GM18502 (cell line): ENCODE measurements around the gene SLC37A2.
"Not testable (repeated sequence)": the region's sequence is repeated elsewhere in the genome, so short reads cannot be mapped to it uniquely, and the experiment has no call there.

Source experiments
- ATAC-seq: cut with Tn5 transposase; IDR thresholded peaks from one replicate; pipeline ENCODE4 v1.9.1; 2021; ENCODE audit warnings: mild to moderate bottlenecking; ENCODE audit not compliant: unreplicated experiment, poor library complexity

Gene SLC37A2

DNA sequence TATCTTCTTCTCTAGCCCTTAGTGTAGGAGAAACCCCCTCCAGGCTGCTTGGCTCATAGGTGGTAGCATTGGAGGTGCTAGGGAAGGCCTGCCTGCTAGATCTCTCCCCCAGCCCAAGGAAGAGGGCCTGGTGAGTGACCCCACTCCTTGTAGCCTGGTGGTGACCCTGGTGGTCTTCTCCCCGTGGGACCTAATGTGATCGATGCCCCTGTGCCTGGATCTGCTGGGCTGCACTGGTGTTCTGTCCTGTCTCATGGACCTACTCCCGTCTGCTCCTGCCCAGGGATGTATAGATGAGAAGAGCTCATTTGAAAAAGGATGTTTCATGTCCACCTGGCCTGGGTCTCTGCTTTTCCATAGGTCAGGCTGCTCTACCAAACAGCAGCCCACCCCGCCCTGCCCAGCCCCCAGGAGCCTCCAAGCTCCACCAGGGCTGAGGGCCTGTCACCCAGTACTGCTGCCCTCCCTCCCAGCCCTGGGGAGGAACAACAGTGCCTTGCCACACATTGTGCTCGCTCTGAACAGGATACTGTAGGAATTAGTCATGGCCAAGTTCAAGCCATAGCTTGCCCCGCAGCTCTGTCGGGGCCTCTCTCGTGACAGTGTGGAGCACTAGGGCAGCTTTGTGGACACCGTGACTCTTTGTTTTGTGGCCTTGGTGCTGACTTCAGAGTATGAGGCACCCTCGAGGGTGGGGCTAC is 19.7 kb downstream of the SLC37A2 start:
- no peak for ATAC-seq

DNA sequence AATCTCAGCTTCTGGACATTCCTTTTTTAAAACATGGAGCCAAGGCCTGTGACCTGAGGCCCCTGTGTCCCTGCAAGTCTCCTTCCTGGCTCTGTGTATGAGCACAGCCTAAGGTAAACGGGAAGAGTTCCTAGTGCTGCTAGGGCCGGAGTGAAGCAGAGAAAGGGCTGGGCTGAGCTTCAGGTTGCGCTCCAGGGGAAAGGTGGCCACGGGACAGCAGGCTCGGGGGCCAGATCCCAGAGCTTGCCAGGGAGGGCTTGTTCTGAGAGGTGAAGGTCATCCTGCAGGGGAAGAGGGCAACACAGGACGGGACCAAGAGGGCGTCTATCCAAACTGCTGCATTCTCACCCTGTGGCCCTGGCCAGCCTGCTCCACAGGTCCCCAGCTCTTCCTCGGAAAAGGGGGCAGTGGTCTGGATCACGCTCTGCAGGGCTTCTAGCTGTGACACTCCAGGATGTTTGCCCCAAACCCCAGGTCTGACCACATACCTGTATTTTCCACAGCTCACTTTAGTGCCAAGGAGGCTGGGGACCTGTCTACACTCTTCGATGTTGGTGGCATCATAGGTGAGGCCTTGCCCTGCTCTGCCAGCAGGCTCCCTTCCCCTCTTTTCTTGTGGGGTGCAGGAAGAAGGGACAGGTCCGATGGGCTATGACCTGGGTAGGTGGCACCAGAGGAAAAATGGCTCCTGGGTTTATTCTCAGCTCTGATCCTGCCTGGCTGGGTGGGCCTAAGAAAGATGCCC is 20.4 kb downstream of the SLC37A2 start:
- ATAC-seq = no peak

DNA sequence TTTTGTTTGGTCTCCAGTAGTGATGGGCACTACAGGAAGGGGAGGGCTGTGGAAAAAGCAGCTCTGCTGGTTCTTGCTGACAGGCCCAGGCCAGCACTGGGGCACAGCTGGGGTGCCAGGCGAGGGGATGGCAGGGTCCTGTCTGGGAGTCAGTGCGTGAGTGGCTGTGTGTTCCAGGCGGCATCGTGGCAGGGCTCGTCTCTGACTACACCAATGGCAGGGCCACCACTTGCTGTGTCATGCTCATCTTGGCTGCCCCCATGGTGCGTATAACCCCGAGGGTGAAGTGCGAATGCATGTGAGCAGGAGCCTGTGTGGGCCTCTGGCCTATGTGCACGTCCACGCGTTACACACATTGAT is 20.9 kb downstream of the SLC37A2 start:
- no peak for ATAC-seq

DNA sequence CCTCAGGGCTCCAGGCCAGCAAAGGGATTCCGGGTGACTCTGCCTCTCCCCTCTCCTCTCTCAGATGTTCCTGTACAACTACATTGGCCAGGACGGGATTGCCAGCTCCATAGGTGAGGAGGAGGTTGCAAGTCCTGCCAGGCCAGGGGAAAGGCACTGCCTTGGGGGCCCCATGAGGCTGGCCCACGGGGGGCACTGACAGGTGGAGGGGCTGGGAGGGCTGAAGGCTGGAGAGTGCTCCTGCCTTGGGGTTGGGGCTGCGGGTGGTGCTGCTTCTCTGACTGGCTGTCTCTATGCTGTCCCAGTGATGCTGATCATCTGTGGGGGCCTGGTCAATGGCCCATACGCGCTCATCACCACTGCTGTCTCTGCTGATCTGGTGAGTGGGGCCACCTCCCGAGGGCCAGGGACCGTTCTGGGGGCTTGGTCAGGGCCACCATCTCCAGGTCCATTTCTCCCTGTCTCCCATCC is 21.7 kb downstream of the SLC37A2 start:
- ATAC-seq = no peak

DNA sequence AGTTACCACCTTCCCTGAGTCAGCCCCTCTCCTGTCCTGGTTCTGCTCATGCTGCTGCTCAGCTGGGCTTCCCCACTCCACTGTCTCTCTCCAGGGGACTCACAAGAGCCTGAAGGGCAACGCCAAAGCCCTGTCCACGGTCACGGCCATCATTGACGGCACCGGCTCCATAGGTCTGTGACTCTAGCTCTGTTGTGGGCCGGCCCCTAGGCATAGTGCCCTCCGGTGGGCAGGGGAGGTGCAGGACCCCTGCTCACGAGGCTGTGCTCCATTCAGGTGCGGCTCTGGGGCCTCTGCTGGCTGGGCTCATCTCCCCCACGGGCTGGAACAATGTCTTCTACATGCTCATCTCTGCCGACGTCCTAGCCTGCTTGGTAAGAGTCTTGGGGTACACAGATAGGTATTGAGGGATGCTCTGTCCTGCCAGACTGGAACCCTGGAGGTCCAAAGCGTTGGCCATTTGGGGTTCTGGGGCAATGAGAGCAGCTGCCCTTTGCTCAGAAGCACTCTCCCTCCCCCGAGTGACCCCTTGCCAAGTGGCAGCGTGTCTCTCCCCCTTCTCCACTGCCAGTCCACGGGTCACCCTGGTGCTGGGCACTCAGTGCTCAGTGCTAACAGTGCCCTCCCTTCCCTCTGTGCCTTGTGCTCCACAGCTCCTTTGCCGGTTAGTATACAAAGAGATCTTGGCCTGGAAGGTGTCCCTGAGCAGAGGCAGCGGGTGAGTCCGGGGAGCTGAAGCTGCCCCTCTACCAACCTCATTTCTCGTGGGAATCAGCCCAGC is 22.4 kb downstream of the SLC37A2 start:
- no peak for ATAC-seq

DNA sequence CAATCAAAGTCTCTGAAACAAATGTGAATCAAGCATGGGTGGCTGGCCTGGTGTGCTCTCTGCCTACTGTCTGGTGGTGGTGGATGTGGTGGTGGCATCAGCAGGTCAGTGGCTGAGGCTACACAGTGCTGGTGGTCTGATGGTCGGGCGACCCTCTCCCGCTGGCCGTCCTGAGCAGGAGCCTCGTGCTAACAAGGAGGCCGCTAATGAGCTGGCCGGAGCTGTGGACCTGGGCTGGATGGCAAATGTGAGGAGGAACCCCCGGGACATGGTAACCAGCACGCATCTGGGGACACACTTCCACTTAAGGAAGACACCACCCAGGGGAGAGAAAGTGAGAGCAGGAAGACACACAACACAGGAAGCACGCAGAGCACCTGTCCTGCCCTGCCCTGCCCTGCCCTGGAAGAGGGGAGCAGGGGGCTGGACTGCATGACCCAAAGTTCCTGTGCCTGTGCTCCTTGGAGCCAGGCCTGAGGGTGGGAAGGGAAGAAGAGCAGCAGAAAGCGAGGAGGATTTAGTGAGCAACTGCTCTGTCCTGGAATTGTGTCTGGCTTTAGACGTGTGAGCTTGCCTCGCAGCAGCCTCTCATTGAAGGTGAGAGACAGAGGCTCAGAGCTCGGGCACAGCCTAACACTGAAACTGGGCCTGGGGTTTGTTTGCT is 23.7 kb downstream of the SLC37A2 start:
- ATAC-seq = no peak

DNA sequence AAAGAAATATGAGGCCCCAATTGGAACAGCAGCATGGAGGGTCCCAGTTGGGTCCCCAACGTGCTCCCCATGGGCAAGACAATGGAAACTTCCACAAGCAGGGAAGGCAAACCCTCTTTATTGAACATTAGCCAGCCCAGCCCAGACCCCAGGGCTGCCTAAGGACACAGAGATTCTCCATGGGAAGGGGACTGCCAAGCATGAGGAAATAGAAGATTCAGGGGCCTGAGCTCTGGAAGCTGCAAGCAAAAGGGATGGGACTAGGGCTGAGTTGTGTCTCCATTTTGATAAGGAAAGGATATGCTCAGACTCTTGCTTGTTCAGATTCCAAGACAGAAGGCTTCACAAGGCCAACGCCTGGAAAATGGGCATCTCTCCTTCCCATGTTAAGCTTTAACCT is 25.0 kb downstream of the SLC37A2 start:
- ATAC-seq = no peak

DNA sequence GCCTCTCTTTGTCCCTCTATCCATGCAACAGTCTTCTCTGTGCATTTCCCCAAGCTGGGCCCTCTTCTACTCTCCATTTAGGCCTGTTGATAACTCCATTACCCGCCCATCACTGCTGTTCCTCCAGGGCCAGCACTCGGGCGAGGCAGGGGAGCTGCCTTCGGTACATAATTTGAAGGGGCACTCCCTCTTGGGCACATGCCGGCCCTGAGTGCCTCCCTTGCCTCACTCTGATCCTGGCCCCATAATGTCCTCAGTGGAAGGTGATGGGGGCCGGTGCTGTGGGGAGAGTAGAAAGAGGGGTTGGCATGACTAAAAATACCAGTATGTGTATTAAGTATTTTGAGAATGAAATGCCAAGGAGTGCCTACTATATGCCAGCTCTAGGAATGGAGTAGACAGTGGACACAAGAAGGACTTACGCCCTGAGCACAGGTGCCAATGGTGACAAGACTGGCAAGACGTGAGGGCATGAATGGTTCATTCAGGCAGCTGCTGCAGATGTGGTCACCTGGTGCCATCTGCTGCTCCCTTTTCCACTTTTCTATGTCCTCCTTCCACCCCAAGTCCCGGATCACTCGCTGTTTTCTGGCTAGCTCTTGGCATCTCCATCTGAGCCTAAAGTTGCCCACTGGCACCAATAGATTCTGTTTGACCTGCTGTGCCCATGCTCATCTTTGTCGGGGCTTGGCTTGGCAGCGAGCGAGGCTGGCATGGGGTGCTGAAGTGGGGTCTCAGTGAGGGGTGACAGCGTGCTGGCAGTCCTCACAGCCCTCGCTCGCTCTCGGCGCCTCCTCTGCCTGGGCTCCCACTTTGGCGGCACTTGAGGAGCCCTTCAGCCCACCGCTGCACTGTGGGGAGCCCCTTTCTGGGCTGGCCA is 25.7 kb downstream of the SLC37A2 start:
- ATAC-seq = no peak

DNA sequence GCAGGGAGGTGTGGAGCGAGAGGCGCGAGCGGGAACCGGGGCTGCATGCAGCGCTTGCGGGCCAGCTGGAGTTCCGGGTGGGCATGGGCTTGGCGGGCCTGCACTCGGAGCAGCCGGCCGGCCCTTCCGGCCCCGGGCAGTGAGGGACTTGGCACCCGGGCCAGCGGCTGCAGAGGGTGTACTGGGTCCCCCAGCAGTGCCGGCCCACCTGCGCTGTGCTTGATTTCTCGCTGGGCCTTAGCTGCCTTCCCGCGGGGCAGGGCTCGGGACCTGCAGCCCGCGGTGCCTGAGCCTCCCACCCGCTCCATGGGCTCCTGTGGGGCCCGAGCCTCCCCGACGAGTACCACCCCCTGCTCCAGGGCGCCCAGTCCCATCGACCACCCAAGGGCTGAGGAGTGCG is 26.4 kb downstream of the SLC37A2 start:
- ATAC-seq = not testable (repeated sequence)

DNA sequence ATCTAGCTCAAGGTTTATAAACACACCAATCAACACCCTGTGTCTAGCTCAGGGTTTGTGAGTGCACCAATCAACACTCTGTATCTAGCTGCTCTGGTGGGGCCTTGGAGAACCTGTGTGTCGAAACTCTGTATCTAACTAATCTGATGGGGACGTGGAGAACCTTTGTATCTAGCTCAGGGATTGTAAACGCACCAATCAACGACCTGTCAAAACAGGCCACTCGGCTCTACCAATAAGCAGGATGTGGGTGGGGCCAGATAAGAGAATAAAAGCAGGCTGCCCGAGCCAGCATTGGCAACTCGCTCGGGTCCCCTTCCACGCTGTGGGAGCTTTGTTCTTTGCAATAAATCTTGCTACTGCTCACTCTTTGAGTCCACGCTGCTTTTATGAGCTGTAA is 27.0 kb downstream of the SLC37A2 start:
- ATAC-seq = not testable (repeated sequence)

DNA sequence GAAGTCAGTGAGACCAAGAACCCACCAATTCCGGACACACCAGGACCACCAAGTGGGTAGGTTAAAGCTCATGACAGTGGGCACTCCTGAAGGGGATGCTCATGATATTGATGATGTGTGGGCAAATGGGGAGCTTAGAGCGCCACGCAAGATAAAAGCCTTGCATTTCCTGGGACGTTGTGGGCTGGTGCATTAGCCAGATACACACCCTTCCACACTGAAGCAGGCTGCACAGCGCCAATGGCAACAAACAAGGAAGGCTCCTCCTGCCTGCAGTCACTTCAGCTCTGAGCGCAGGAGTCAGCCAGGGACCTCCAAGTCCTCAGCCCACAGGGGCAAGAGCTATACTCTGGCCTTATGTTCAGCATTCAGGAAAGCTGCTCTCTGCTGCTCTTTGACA is 27.7 kb downstream of the SLC37A2 start:
- ATAC-seq = no peak

DNA sequence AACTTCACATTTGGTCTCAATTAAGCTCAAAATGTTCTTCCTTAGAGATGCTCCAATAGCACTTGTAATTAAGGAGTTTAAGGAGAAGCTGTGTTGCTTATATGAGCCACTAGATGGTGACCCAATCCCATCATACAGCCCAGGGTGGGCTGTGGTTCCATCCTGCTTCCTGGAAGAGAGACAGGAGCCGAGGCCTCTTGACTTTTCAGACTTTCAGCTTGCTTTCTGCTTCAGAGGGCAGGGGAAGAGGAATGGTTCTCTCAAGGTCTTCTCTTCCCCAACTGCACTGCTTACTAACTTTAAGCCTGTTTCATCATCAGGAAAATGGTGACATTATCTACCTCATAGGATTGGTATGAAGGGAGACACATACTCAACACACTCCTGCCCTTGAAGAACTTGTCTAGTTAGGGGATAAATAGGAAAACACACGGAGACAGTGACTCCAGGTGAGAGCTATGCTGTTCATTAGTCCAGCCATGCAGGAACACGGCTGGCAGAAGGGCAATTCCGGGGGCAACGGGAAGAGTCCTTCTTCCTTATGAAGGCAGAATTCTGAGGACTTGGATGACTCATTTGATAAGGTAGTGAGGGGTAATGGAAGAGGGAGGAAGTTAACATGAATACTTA is 28.3 kb downstream of the SLC37A2 start:
- ATAC-seq = no peak

DNA sequence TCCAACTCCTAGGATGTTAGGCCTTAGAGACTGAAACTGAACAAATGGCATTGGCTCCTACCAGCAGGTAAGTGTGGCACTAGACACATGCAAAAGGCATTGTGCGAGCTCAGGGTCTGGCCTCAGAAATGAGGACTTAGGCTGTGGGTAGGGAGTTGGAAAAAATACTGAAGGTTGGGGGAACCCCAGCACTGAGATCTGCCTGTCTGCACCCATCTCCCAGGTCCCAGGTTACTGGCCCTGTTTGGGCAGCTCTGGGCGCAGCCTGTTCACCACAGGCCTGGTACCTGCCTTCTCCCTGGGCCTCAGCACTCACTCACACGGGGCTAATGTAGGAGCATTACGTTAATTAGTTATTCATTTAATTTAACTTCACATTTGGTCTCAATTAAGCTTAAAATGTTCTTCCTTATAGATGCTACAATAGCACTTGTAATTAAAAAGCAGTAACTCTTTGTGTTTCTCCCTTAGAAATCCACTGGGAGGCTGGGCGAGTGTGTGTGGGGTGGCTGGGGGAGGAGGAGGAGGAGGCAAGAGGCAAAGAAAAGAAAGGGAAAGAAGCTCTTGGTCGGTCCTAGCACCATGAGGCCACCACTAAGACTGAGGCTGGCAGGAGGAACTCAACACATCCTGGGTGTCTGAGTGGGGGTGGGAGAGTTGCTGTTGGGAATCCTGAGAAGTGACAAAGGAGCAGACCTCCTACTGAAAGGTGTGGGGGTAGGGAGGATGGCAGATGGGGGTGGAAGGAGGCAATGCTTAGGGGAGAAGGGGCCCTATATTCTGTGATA is 29.0 kb downstream of the SLC37A2 start:
- ATAC-seq = no peak

DNA sequence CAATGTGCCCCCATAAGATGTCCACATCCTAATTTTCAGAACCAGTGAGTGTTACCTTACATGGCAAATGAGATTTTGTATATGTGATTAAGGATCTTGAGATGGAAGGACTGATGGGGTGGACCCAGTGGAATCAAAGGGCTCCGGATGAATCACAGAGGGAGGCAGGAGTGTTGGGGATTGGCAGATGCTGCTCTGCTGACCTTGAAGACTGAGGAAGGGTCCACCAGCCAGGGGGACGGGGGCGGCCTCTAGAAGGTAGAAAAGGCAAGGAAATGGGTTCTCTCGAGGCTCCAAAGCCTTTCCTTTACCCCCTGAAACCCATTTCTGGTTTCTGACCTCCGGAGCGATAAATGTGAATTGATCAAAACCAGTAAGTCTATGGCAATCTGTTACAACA is 29.6 kb downstream of the SLC37A2 start:
- no peak for ATAC-seq

DNA sequence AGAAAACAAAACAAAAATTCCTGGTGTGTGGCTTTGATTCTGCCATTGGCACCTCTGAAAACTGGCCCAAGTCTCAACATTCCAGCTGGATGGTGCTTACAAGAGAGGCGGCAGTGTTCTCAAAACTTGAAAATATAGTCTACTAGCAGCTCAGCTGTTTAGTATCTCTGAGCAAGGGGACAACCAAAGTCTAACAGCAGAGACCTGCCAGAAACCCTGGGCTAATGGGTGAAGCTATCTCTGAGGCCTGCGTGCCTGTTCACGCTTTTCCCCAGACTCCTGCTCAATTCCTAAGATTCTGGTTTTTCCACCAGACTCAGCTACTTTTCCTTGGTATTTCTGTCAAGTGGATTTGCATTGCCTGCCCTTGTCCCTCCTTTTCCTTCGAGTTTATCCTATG is 30.4 kb downstream of the SLC37A2 start:
- ATAC-seq = no peak

DNA sequence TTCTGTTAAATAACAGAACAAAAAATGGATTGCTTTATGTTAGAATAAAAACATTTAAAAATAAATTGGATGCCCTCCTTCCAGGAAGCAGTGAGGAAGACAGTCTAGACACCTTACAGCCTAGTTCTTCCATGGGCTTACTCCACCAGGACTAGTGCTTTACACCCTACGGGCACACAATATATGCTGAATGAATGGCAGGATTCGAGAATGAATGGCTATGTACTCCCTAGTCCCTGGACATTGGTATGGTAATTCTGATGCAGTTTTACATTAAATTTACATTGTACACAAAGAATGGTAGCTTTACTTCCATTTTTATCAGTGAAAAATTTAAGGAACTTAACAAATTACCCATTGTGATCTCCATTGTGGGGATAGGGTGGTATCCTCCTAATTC is 31.6 kb downstream of the SLC37A2 start:
- no peak for ATAC-seq

DNA sequence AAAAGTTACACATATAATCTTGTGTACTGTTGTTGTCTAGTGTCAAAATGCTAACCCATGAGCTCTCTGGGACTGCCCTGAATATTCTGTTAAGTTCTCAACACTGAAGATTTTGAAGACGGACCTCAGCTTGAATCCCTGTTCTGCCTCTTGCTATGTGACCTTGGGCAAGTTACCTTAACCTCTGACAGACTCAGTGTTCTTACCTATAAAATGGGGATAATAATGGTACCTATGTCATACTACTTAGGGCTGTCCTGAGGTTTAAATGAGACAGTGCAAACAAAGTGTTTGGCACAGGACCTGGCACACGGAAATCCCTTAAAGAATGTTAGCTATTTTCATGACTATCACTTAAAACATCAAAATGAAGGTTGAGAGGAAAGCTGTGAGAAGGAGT is 37.0 kb downstream of the SLC37A2 start:
- no peak for ATAC-seq

DNA sequence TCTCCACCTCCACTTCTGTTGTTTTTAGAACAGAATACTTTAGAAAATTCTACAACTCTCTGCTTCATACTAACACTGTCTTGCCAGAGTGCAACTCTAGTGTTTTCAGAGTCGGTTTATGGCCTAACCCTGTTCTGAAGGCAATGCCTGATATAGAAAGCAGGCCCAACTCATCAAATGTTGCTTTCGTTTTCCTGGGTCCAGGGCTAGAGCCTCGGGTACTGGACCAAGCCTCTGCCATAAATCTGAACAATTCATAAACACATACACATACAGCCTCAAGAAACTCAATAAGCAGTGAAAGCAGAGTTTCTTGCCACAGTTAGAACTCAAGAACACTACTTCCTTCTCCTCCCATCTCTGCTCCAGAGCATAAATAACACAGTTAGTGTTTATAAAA is 38.5 kb downstream of the SLC37A2 start:
- no peak for ATAC-seq

DNA sequence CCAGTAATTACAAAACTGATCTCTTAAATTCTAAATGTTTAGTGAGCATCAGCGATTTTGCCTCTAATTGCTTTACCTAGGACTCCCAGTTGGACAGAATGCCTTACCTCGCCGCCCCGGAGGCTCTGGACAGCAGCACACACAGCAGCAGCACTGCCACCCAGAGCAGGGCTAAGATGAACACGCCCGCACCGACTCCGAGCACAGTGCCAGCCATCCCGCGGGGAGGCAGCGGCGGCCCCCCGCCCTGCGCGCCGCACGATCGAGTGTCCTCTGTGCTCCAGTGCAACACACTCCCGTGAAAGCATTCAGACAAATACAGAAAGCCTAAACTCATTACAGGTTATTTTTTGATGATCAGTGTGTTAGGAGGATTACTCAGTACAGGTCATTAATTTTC is 38.9 kb downstream of the SLC37A2 start:
- ATAC-seq = no peak
